Small intestine (tissue), 7 donors: ENCODE measurements around the gene MICU2. TPM values are rescaled to one million over a fixed set of nuclear protein-coding genes. Genes with fewer than 3 reads are reported as not detected.

ENCODE experiments used
- DNase-seq, 2 donors: peaks; one replicate each; pipeline versions ENCODE4 v3.0.0 to v3.0.0-alpha.2; 2013
- FAIRE-seq: peaks from 2 replicates; lab custom pipeline; 2012; peaks lifted over from hg19 to GRCh38; lab: Jason Lieb, UNC
- H3K27ac ChIP-seq, 3 donors: one replicate each; pipeline ENCODE4 v1.5.1; 2013; ENCODE audit warnings: low read length in 2 of 3, mild to moderate bottlenecking in 2 of 3, control low read depth in 1 of 3, inconsistent platforms in 1 of 3, low read depth in 1 of 3, moderate library complexity in 1 of 3
- H3K27me3 ChIP-seq, 3 donors: one replicate each; pipeline ENCODE4 v1.6.1; 2013; ENCODE audit warnings: low read length in 3 of 3, inconsistent platforms in 1 of 3; ENCODE audit not compliant: control insufficient read depth in 3 of 3, insufficient read depth in 3 of 3
- H3K36me3 ChIP-seq, 3 donors: one replicate each; pipeline ENCODE4 v1.6.1; 2013; ENCODE audit warnings: low read length in 3 of 3, inconsistent platforms in 1 of 3, low read depth in 1 of 3, mild to moderate bottlenecking in 1 of 3, moderate library complexity in 1 of 3; ENCODE audit not compliant: control insufficient read depth in 3 of 3, insufficient read depth in 2 of 3
- H3K4me1 ChIP-seq, 3 donors: one replicate each; pipeline ENCODE4 v1.6.1; 2013; ENCODE audit warnings: low read length in 2 of 3, inconsistent platforms in 1 of 3, low read depth in 1 of 3, mild to moderate bottlenecking in 1 of 3, moderate library complexity in 1 of 3; ENCODE audit not compliant: control insufficient read depth in 3 of 3, insufficient read depth in 2 of 3
- H3K4me3 ChIP-seq, 3 donors: one replicate each; pipeline ENCODE4 v1.5.1; 2013; ENCODE audit warnings: low read length in 3 of 3, control low read depth in 1 of 3, inconsistent platforms in 1 of 3, low read depth in 1 of 3, mild to moderate bottlenecking in 1 of 3, moderate library complexity in 1 of 3
- H3K9me3 ChIP-seq, 2 donors: one replicate each; pipeline ENCODE4 v1.6.1; 2013; ENCODE audit warnings: low read depth in 1 of 2, low read length in 1 of 2; ENCODE audit not compliant: control insufficient read depth in 2 of 2, insufficient read depth in 1 of 2
- WGBS, 3 donors: extraction: QIAGEN DNeasy Blood & Tissue Kit; methylation state at CpG; one replicate each; pipeline ENCODE4 v1.1.7; 2013; 5-methylcytosine and 5-hydroxymethylcytosine counted together
- polyA plus RNA-seq, 4 donors: library from polyadenylated mRNA; stranded (reverse) in 3 of 4; unstranded in 1 of 4; fragments of 200-250 nt in 3 of 4; fragments of 120-200 nt in 1 of 4; gene quantifications; one replicate each; pipeline versions ENCODE4 v1.2.1 to v1.2.3, GENCODE V29; 2013
- donor health status: healthy with polysubstance abuse.
- donor health status: control.
- donor health status: control.
- donor health status: Bipolar disorder and iron deficiency.
- donor health status: healthy.

MICU2 gene
- polyA plus RNA-seq, 4 donors, result 33.8 to 53.6 (median 46.7) TPM

- FAIRE-seq (no peak), DNase-seq (no peak)
- Histone ChIP-seq H3K4me3 (no peak overlapping the region), H3K9me3 (peaks cover 0 to 22% of the 10 kb centered on the region in 2 donors), H3K27me3 (no peaks in the 10 kb centered on the region), H3K4me1 (no peaks in the 10 kb centered on the region), H3K27ac (no peak overlapping the region), H3K36me3 (no peaks in the 10 kb centered on the region)
- WGBS, 3 donors, result 93 to 95% (median 95%) methylated on average over 24 of the region's 24 CpGs
Measured at GRCh38 chr13:21483748-21484147, 120.2 kb downstream of the MICU2 start.

DNA sequence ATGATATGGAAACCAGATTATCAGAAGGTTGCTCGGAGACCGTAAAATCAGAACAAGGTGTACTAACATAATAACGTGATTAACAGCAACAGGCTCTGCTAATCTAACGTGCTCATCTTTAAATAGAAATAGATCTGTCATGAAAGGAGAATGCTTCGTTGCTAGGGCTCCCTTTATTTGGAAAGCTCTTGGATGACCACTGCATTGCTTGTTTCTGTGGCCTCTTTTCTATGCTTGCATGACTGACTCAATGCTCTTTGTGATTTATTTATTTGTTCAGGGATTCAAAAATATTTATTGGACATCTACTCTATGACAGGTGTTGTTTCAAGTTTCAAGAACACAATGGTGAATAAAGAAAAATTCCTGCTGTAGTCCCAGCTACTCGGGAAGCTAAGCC, 122.6 kb downstream of the MICU2 start:
- peaks cover 0 to 7% of the 10 kb centered on the region in 2 donors for H3K9me3 ChIP-seq
- no peaks in the 10 kb centered on the region for H3K4me1 ChIP-seq
- 7 to 53% (median 33%) methylated on average over 6 of the region's 6 CpGs for WGBS, 3 donors
- no peak overlapping the region for H3K27ac ChIP-seq
- no peaks in the 10 kb centered on the region for H3K36me3 ChIP-seq
- H3K27me3 ChIP-seq, result no peaks in the 10 kb centered on the region
- no peak for FAIRE-seq
- H3K4me3 ChIP-seq, result no peak overlapping the region
- peak in 1 of 2 donors; percentile 25 for DNase-seq

- 19 to 28% (median 26%) methylated on average over 8 of the region's 8 CpGs for WGBS, 3 donors
- FAIRE-seq, result no peak
- Histone ChIP-seq H3K4me1 (no peaks in the 10 kb centered on the region), H3K27ac (no peak overlapping the region), H3K4me3 (no peak overlapping the region), H3K27me3 (no peaks in the 10 kb centered on the region), H3K9me3 (no peaks in the 10 kb centered on the region), H3K36me3 (no peaks in the 10 kb centered on the region)
- DNase-seq, result peak; percentile 81 to 85
Measured at GRCh38 chr13:21478881-21479808, 124.8 kb downstream of the MICU2 start.

DNA sequence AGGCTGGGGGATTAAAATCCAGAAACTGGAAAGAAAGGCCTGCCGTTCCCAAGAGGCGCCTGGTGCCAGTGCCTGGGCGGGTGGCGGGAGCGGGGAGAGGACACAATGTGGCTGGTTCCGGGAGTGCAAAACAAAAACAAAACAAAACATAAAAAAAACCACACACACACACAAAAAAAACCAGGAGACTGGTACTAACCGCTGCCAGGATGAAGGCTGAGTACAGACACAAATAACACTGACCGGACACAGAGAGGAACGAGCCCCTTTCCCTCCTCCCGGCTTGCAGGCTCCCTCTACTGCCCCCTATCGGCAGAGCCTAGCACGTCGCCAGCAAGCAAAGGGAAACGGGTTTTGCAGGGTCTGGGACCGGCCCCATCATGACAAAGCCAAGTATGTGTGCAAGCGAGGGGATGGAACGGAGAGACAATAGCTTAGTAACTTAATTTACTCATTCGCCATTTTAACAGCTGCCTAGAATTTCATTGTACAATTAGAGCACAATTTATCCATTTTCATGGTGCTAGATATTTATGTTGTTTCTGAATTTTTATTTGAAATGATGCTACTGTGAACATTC, 127.0 kb downstream of the MICU2 start:
- DNase-seq, result peak; percentile 80 to 89
- FAIRE-seq, result no peak
- H3K27ac ChIP-seq, result peak overlapping the region in 1 of 3 donors; percentile 23
- 1 to 6% (median 1%) methylated on average over 18 of the region's 18 CpGs for WGBS, 3 donors
- H3K9me3 ChIP-seq, result no peaks in the 10 kb centered on the region
- no peaks in the 10 kb centered on the region for H3K27me3 ChIP-seq
- no peaks in the 10 kb centered on the region for H3K36me3 ChIP-seq
- no peaks in the 10 kb centered on the region for H3K4me1 ChIP-seq
- peak overlapping the region in 2 of 3 donors; percentile 36 to 45 for H3K4me3 ChIP-seq

- WGBS, 3 donors, result 56 to 67% (median 63%) methylated on average over 6 of the region's 6 CpGs
- no peak for FAIRE-seq
- Histone ChIP-seq H3K4me3 (no peak overlapping the region), H3K4me1 (no peaks in the 10 kb centered on the region), H3K27me3 (no peaks in the 10 kb centered on the region), H3K27ac (no peak overlapping the region), H3K9me3 (no peaks in the 10 kb centered on the region), H3K36me3 (no peaks in the 10 kb centered on the region)
- peak in 1 of 2 donors; percentile 11 for DNase-seq
Measured at GRCh38 chr13:21475115-21475514, 128.9 kb downstream of the MICU2 start.

GRCh38 chr13:21470785-21471184, 133.2 kb downstream of the MICU2 start:
- FAIRE-seq, result no peak

DNA sequence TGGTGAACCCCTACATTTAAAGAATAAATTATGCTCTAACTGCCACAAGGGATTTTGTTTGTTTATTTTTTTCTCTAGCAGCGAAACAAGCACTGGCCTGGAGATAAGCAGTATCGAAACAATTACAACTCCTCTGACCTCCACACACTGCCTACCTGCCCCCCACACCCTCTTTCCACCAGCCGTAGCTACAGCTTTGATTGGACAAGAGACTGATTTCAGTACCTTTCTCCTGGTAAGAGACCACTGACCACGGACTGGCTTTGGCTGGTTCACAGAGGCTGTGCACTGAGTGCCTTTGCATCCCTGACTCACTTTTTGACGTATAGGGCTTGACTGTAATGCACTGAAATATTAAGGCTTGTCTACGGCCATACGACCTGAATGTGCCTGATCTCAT, 137.4 kb downstream of the MICU2 start:
- no peak overlapping the region for H3K4me3 ChIP-seq
- no peaks in the 10 kb centered on the region for H3K36me3 ChIP-seq
- peaks cover 0 to 5% (median 0%) of the 10 kb centered on the region in 3 donors for H3K4me1 ChIP-seq
- DNase-seq (no peak), FAIRE-seq (no peak)
- H3K27ac ChIP-seq, result no peak overlapping the region
- no peaks in the 10 kb centered on the region for H3K9me3 ChIP-seq
- no peaks in the 10 kb centered on the region for H3K27me3 ChIP-seq
- WGBS, 3 donors, result 56 to 63% (median 60%) methylated on average over 7 of the region's 7 CpGs

More at GRCh38 chr13:21470785-21471184, 133.2 kb downstream of the MICU2 start:
- no peak for DNase-seq
- H3K27me3 ChIP-seq, result no peaks in the 10 kb centered on the region
- H3K9me3 ChIP-seq, result no peaks in the 10 kb centered on the region
- no peaks in the 10 kb centered on the region for H3K4me1 ChIP-seq
- no peaks in the 10 kb centered on the region for H3K36me3 ChIP-seq
- H3K27ac ChIP-seq, result no peak overlapping the region
- no peak overlapping the region for H3K4me3 ChIP-seq

- Histone ChIP-seq H3K36me3 (no peaks in the 10 kb centered on the region), H3K4me1 (peaks cover 0 to 5% (median 0%) of the 10 kb centered on the region in 3 donors), H3K9me3 (no peaks in the 10 kb centered on the region), H3K27me3 (no peaks in the 10 kb centered on the region), H3K27ac (peak overlapping the region in 1 of 3 donors; percentile 47), H3K4me3 (no peak overlapping the region)
- DNase-seq (peak in 1 of 2 donors; percentile 62), FAIRE-seq (no peak)
- WGBS, 3 donors, result 23 to 48% (median 43%) methylated on average over 9 of the region's 9 CpGs
Measured at GRCh38 chr13:21465710-21466160, 138.2 kb downstream of the MICU2 start.
